ENCODE measurements around the gene BTBD17.

The BTBD17 gene

DNA sequence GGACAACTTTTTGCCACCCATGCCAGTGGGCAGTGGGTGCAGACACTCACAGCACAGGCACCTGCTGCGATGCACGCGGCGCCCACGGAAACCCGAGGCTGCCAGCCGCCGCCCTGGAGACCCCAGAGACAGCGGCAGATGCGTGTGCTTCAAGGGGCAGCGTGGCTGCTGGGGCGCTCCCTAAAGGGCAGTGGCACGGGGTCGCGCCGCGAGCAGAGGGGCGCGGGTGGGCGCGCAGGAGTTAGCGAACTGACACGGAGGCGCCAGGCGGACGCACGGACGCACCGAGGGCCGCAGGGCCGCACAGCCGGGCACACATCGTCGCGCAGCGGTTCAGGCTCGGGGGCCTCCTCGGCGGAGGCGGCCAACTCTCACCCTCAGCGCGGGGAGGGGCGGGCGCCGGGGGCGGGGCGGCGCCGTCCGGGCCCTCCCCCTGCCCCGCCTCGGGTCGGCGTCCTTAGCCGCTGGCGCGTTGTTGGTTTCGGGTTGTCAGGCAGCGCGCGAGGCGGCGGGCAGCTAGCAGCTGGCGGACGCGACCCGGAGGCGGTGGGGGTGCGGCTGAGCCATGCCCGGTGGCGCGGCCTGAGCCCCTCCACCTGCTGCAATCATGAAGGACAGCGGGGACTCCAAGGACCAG, 35.8 kb downstream of the BTBD17 start, which contains the start of gene KIF19:
Gene KIF19 (plus strand): TSS at position 484 of the 637 bp plus-strand sequence. CDS start 124 bp downstream, at position 608.
- TF ChIP-seq, protein P1, sequence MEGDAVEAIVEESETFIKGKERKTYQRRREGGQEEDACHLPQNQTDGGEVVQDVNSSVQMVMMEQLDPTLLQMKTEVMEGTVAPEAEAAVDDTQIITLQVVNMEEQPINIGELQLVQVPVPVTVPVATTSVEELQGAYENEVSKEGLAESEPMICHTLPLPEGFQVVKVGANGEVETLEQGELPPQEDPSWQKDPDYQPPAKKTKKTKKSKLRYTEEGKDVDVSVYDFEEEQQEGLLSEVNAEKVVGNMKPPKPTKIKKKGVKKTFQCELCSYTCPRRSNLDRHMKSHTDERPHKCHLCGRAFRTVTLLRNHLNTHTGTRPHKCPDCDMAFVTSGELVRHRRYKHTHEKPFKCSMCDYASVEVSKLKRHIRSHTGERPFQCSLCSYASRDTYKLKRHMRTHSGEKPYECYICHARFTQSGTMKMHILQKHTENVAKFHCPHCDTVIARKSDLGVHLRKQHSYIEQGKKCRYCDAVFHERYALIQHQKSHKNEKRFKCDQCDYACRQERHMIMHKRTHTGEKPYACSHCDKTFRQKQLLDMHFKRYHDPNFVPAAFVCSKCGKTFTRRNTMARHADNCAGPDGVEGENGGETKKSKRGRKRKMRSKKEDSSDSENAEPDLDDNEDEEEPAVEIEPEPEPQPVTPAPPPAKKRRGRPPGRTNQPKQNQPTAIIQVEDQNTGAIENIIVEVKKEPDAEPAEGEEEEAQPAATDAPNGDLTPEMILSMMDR (IDR thresholded peaks at IDR 0.05; ENCODE audit: low read depth, low read length), result no peak
- H3K4me3 ChIP-seq (ENCODE audit: low read depth, low read length), result no peak within 1 kb of the TSS

DNA sequence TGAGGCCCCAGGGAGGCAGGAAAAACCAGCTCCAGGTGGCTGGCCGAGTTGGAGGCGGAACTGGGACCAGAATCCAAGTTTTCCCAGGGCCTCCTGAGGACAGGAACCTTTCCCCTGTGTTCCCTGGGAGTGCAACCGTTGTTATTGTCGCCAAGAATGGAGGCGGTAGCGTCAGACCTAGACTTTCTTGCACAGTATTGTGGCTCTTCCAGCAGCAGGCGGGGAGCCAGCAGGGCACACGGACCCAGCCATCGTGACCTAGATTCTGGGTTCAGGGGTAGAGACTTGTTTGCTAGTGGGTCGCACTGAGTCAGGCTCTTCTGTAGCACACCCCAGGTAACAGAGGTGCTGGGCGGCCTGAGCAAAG, 36.3 kb downstream of the BTBD17 start:
- H3K4me3 ChIP-seq (ENCODE audit: low read depth, low read length), result no peak overlapping the region
- TF ChIP-seq, protein P1 (IDR thresholded peaks at IDR 0.05; ENCODE audit: low read depth, low read length), result no peak

DNA sequence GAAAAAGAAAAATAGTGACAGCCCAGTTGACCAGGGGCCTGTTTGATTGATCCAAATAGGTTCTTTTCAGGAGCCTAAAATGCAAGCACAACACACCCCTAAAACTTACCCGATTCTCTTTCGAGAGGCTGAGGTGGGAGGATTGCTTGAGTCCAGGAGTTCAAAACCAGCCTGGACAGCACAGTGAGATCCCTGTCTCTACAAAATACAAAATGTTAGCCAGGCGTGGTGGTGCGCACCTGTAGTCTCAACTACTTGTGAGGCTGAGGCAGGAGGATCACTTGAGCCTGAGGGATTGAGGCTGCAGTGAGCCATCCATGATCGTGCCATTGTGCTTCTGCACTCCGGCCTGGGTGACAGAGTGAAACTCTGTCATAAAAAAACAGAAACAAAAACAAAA, 37.1 kb downstream of the BTBD17 start:
- TF ChIP-seq, protein P1 (IDR thresholded peaks at IDR 0.05; ENCODE audit: low read depth, low read length), result no peak
- no peak overlapping the region for H3K4me3 ChIP-seq (ENCODE audit: low read depth, low read length)

- no peak overlapping the region for H3K4me3 ChIP-seq (ENCODE audit: low read depth, low read length)
- TF ChIP-seq, protein P1 (IDR thresholded peaks at IDR 0.05; ENCODE audit: low read depth, low read length), result no peak
Measured at GRCh38 chr17:74318391-74318790, 43.3 kb downstream of the BTBD17 start.

DNA sequence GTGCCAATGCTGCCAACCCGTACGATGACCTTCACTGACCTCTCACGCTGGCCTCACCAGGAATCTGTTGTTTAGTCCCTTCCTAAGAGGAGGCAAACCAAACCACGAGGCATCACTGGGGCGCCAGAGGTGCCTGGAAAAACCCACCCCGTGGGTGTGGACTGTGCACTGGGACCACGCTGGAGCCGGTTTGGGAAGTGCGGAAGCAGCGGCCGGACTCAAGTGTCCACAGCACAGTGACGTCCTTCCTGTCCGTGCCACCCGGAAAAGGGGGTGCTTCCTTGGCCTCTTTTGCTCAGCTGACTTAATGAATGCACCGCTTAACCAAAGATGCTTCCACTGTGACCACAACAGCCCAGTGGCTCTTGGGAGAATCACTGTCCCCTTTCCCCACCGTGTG, 44.6 kb downstream of the BTBD17 start:
- no peak overlapping the region for H3K4me3 ChIP-seq (ENCODE audit: low read depth, low read length)
- TF ChIP-seq, protein P1 (IDR thresholded peaks at IDR 0.05; ENCODE audit: low read depth, low read length), result no peak

DNA sequence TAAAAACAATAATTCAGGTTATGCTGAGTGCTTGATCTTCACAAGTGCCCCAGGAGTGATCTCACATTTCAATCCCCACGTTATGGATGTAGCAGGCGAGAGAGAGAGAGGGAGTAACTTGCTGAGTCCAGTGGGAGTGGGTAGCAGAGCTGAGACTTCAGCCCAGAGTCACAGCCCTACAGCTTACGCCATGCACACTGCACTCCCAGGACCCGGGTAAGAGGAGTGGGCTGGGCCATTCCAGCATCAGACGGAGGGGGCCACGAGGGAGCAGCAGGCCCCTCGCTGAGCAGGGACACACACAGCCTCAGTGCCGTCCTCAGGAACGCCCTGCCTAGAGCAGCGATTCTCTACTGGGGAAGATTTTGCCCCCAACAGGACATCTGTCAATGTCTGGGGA, 45.4 kb downstream of the BTBD17 start:
- no peak overlapping the region for H3K4me3 ChIP-seq (ENCODE audit: low read depth, low read length)
- TF ChIP-seq, protein P1 (IDR thresholded peaks at IDR 0.05; ENCODE audit: low read depth, low read length), result no peak

GRCh38 chr17:74314877-74315276, 46.8 kb downstream of the BTBD17 start:
- TF ChIP-seq, protein P1 (IDR thresholded peaks at IDR 0.05; ENCODE audit: low read depth, low read length), result no peak

More at GRCh38 chr17:74314877-74315276, 46.8 kb downstream of the BTBD17 start:
- H3K4me3 ChIP-seq (ENCODE audit: low read depth, low read length), result no peak overlapping the region
